GM19043 (cell line): ENCODE measurements around the gene RIPOR3.
"Not testable (repeated sequence)": the region's sequence is repeated elsewhere in the genome, so short reads cannot be mapped to it uniquely, and the experiment has no call there.

Experiments used
- ATAC-seq: cut with Tn5 transposase; IDR thresholded peaks from one replicate; pipeline ENCODE4 v1.9.1; 2021; ENCODE audit warnings: low read depth; ENCODE audit not compliant: unreplicated experiment

RIPOR3 gene

DNA sequence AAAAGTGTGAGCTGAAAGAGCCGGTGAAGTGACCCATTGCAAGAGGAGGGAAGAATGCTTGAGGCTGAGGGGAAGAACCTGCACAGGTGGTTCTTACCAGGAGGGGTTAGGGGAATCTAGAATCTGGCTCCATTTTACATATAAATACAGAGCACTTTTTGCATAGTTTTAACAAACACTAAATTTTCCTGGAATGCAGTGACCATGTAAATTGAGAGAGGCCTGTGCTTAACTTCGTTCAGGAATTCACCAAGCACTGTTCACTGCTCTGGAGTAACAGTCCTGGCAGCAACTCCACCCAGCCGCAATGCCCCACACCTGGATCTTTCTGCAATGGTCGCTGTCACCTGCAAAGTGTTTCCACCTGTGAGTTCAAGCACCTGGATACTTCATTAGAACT, 13.2 kb upstream of the RIPOR3 start:
- ATAC-seq = no peak

DNA sequence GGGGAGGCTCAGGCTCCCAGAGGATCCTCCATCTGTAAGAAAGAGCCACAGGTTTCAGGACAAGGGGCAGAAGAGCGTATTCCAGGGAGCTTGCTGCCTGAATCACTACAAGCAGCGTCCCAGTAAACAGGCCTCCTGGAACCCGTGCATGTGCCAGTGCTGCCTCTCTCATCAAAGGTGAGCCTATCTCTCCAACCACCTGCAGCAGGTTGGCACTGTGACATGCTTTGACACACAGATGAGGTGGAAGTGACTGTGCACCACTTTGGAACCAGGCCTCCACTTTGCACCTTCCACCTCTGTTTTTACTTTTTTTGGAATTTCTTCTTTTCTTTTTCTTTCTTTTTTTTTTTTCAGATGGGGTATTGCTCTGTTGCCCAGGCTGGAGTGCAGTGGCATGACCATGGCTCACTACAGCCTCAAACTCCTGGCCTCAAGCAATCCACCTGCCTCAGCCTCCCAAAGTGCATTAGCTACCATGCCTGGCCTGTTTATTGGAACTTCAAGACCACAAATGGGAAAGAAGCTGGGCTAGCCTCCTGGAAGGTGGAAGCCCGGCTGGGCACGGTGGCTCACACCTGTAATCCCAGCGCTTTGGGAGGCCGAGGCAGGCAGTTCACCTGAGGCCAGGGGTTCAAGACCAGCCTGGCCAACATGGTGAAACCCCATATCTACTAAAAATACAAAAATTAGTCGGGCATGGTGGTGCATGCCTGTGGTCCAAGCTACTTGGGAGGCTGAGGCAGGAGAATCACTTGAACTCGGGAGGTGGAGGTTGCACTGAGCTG, 12.5 kb upstream of the RIPOR3 start:
- not testable (repeated sequence) for ATAC-seq

DNA sequence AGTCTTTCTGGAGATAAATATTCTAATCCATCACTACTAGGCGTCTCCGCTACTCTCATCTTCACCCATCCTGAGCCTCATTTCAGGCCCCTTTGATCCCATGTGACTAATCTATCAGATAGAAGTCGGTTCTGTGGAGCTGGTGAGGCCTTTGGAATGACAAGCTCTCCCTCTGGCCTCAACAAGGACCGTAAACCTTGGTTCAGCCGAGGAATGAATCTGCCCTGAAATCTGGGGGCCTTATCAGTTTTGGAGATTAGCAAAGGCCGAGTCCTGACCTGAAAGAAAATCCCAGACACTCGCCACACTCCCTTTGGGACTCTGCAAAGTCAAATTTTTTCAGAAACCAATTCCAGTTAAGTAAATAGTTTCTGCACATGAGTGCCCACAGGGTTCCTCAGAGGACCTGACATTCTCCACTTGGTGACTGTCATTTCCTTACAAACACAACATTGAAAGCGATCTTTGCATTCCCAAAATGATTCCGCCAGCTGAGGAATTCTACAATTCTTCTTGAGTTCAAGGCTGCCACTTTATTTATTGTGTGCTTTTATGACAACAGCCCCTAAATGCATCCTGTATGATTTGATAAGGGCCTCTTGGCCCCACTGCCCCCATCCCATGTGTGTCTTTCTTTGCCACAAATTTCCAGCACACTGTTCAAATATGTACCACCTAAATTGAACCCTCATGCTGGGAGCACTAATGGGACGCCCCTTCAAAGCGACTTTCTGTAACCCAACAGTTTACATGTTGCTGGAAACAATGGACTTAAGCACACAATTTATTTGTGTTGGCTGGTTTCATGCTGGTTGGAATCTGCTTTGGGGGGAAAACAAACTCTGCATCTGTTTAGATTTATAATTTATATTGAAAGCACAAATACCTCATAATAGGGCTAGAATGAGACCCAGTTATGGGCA, 10.0 kb upstream of the RIPOR3 start:
- no peak for ATAC-seq

DNA sequence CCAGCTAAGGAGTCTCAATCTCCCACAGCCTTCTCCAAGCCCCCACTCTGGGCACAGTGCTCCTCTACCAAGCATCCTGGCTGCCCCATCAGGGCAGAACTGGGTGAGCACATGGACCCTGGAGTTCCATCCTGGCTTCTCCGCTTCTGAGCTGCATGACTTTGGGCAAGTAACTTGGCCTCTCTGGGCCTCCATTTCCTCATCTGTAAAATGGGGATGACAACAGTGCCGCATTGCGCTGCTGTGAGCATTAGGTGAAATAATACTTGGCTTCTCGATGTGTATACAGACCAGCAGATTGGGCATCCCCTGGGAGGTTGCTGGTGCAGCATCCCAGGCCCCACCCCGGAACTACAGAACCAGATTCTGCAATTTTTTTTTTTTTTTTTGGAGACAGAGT, 8.3 kb upstream of the RIPOR3 start:
- no peak for ATAC-seq

DNA sequence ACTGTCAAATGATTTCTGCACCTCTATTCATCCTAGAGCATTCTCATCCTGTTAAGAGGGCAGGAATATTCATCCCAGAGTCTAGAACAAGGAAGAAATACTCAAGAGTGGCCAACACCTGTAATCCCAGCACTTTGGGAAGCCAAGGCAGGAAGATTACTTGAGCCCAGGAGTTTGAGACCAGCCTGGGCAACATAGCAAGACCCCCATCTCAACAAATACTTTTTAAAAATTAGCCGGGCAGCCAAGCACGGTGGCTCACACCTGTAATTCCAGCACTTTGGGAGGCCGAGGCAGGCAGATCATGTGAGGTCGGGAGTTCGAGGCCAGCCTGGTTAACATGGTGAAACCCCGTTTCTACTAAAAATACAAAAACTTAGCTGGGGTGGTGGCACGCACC, 6.9 kb upstream of the RIPOR3 start:
- not testable (repeated sequence) for ATAC-seq

DNA sequence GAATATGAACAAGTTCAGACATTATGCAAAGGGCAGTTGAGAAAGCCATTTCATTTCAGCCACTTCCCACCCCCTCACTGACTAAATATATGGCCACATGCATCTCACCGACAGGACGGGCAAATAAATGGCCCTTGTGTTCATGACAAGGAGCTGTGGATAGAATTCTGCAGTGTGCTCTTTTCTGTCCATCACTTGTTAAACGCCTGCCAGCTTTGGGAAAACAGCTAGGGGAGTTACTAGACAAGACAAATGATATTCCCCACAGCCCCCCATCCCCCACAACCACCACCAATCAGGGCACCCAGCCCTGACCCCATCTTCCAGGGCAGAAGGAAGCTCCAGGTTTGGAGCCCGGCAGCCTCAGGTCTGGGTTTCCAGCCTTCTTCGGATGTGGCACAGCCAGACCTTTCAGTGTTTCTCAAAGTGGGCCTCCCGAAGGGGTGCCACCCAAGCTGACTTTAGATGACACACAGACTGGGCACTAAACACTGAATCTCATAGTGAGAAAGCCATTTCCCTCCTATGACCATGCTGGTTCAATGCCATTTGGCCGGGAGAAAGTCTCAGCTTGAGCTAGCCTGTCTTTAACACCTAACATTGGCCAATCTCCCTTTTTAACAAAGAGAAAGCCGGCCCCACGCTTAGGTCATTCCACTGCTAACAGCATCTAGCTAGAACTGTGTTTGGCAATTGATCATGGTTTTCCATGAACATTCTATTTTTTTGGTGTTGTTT, 4.0 kb upstream of the RIPOR3 start:
- no peak for ATAC-seq

DNA sequence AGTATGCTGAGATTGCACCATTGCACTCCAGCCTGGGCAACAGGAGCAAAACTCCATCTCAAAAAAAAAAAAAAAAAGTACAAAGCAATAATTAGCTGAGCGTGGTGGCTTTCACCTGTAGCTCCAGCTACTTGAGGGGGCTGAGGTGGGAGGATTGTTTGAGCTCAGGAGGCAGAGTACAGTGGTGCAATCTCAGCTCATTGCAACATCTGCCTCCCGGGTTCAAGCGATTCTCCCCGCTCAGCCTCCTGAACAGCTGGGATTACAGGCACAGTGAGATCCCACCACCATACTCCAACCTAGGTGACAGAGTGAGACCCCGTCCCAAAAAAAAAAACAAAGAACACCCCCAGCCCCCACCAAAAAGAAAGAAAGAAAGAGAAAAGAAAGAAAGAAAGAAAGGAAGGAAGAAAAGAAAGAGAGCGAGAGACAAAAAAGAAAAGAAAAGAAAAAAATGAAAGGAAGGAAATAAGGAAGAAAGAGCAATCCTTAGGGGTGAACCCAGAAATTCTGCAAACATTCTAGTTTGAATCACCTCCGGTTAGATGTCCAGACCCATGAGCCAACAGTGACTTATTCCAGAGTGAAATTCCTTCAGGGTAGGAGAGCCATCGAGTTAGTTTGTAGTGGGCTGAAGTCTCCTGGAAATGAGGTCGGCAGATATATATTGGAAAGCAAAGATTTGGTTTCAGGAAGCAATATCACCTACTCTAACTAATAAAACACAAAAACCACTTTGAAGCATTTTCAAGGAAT, 3.2 kb upstream of the RIPOR3 start:
- no peak for ATAC-seq

DNA sequence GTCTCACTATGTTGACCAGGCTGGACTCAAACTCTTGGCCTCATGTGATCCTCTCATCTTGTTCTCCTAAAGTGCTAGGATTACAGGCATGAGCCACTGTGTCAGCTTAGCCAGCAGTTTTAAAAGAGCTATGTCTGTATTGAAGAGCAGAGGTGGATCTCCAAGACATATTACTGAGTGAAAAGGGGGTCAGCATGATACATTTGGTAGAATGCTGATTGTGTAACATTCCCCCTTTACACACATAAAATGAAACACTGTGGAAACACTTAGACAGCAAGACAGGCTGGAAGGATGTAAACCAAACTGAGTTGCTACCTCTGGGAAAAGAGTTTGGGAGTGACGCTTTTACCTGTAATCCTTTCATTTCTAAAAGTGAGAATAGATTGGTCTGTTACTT, 1.7 kb upstream of the RIPOR3 start:
- ATAC-seq = no peak

DNA sequence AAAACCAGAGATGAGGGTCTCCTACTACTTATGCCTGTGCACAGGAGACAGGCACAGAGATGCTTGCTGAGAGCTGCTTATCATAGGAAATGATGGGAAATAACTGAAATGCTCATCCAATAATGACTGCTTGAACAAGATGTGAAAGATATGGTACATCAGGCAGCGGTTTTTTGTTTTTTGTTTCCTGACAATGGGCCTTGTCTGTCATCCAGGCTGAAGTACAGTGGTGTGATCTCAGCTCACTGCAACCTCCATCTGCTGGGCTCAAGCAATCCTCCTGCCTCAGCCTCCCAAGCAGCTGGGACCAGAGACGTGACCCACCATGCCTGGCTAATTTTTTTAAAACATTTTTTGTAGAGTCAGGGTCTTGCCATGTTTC, 1.2 kb upstream of the RIPOR3 start:
- ATAC-seq = no peak

DNA sequence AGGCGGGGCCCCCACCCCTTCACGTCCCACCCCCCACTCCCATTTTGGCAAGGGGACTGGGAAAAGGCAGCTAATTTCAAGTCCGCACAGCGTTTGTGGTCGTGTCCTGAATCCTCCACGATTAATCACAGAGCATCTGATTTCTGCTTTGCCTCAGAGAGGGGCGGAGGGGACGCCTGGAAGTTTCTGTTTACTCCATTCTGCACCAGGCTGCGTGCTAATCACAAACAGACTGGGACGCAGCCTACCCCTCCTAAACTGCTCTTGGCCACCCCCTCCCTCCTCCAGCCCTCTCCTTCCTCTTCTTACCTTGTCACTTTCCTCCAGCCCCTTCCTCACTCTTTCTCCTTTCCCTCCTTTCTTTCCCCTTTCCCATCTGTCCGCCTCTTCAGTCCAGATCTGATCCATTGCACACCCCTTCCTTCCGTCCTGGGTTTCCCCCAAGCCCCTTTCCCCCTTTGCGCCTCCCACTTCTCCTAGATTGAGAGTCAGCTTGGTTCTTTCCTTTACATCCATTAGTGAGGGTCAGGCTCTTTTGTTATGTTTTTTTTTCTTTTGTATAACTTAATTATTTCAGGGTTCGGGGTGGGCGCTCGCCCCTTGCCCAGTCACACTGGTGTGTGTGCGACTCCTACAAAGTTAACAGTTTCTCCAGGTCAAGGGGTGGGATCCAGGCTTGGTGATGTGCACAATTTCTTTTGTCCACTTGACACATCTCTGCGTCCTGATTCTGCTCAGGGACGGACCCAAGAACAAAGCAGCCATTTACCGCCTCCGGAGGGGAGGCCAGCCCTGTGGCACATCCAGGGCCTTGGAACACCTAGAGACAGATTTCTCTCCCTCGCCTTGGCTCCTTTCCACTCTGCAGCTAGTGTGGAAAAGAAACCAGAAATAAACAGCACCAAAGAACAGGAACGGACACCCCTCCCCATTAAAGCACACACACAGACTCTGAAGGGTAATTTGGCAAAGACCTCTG, 520 bp upstream of the RIPOR3 start:
- no peak for ATAC-seq

DNA sequence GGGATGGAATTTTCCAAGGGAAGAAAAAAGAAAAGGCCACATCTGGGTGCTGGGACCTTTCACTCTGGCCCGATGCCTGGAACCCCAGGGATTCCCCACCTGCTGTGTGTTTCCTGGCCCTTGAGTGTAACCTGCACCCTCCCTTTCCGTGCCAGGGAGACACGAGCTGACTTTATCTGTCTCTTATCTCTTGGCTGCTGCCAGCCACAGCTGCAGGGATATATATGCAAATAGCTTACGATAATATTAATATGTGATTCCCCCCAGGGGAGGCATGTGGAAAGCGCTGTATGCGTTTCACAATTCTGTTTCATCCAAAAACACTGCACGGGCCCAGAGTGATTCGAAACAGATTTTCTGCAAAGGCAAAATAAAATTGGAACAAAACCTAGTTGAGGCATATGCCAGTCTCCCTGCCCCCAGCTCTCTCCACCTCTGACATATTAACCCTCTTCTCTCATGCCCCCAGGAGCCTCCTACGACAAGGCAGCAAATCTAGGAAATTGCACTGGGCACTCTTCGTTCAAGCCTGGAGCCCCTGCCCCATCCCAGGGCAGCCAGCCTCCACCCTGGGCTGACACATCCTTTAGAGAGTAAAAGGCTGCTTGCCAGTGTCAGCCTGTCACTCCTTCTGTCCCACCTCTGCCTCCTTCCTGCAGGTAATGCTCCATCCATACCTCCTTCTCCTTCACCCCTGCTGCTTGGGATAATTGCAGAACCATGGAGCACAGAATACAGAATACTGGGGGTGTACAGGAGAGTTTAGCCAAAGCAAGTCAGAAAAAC, 1.3 kb downstream of the RIPOR3 start:
- ATAC-seq = no peak

DNA sequence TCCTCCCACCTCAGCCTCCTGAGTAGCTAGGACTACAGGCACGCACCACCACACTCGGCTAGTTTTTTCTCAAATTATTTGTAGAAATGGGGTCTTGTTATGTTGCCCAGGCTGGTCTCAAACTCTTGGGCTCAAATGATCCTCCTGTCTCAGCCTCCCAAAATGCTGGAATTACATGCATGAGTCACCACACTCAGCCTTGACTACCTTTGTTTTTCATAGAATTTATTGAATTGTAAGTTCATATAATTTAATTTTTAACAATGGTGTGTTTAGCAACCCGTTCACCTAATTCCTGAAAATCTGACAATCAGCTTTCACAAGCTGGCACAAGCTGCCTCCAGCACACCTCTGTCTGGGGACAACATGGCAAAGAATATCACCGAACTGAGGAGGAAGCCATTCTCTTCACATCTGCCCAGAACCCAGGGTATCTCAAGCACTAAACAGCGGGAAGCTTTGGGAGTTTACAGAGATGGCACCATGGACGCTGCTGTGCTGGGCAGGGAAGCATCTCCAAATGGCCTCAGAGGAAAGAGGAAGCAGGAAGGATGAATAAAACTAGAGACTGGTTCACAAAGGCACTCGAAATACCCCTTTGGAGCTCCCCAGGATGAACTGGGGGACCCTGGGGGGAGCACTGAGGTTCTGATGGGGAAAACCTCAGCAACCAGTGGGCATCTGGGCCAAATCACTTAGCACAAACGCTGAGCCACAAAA, 2.9 kb downstream of the RIPOR3 start:
- no peak for ATAC-seq

DNA sequence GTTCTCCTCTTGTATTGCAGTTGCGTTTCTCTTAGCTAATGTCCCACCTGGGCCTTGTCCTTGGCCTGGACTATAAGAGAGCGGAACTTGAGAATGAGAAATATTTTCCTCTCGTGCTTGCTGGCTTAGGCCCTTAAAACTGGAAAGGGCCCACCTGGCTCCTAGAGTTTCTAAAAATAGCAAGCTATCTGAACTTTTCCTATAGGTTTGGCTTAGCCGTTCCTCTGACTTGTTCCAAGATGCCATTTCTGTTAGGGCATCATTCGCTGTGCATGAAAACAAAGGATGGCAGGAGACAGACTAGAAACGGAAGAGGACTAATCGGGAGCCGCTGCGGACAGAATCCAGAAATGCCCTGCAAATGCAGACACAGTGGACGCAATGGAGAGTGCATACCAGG, 4.5 kb downstream of the RIPOR3 start:
- ATAC-seq = no peak

DNA sequence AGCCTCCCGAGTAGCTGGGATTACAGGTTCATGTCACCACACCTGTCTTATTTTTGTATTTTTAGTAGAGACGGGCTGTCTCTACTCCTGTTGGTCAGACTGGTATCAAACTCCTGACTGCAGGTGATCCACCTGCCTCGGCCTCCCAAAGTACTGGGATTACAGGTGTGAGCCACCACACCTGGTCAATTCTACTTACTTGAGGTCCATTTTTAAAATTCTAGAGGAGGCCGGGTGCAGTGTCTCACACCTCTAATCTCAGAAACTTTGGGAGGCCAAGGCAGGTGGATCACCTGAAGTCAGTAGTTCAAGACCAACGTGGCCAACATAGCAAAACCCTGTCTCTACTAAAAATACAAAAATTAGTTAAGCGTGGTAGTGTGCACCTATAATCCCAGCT, 7.8 kb downstream of the RIPOR3 start:
- ATAC-seq = no peak

DNA sequence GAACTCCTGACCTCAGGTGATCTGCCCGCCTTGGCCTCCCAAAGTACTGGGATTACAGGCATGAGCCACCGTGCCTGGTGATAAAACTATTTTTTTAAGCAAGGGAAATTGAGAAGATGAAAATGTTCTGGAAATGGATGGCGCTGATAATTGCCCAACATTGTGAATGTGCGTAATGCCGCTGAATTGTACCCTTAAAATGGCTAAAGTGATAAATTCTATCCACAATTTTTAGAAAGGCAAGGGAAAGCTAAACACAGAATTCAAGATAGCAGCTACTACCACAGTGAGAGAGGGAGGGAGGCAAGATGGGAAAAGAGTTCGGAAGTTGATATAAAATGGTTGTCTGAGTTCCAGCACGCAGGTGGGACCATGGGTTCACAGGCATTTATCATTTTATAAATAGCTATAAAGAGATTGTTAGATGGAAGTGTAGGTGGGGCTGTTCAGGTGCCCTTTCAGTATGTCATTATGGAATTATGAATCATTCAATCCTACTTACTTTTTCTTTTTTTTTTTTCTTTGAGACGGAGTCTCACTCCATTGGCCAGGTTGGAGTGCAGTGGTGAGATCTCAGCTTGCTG, 8.3 kb downstream of the RIPOR3 start:
- no peak for ATAC-seq

DNA sequence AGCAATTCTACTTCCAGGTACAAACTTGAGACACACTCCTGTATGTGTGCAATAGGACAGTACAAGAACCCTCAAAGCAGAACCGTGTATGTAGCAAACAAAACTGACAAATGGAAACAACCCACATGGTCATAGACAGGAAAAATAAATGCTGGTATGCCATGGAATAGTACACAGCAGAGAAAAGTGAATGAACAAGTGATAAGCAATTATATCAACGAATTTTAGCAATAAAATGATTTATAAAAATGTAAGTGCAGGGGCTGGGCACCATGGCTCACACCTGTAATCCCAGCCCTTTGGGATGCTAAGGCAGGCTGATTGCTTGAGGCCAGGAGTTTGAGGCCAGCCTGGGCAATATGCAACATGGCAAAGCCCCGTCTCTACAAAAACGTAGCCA, 9.3 kb downstream of the RIPOR3 start:
- ATAC-seq = no peak

DNA sequence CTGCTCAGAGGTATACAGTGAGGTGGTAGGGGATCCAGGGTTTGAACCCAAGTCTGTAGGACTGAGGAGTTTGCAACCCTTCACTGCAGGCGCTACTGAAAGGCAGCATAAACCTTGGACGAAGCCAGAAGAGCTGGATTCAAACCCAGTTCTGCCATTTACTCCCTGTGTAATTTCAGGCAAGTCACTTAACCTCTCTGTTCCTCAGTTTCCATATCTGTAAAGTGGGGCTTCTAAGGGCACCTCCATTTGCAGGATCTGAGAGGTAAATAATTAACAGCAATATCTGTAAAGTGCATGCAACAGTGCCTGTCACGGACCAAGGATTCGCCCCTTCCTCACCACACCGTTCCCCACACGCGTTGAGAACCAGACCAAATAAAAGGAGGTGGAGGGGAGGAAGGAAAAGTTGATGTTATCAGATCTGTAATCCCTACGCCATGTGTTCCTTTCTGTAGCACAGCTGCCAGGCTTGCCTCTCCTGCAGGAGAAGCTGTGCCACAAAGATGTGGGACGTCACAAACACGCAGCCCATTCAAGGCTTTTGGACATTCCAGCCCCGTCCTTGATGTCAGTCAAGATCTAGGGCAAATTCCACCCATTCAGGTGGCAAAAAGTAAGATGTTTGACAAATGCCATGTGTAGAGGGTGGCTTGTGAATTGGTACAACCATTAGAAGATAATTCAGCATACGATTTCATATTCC, 9.8 kb downstream of the RIPOR3 start:
- no peak for ATAC-seq
